RPMI7951 (cell line): ENCODE data around the gene SPEF1. TPM values are rescaled to one million over a fixed set of nuclear protein-coding genes. Genes with fewer than 3 reads are reported as not detected.

Source experiments
- DNase-seq: peaks from one replicate; pipeline ENCODE4 v3.0.0-alpha.2; 2012; ENCODE audit warnings: low read depth
- total RNA-seq: library from RNA; depleted of rRNA; stranded (reverse); fragments of >200 nt; shearing (Covaris generic); gene quantifications from 2 replicates; pipeline ENCODE4 v1.2.3, GENCODE V29; 2014

The SPEF1 gene
- total RNA-seq, 1 experiment from 2014 or later, result not detected

- DNase-seq, result peak; percentile 65
Observed at GRCh38 chr20:3749689-3750531, 31.3 kb downstream of the SPEF1 start.

GRCh38 chr20:3749087-3749688, 32.1 kb downstream of the SPEF1 start:
- no peak for DNase-seq

GRCh38 chr20:3748073-3748472, 33.2 kb downstream of the SPEF1 start:
- DNase-seq, result no peak

GRCh38 chr20:3747471-3747870, 33.8 kb downstream of the SPEF1 start:
- DNase-seq, result no peak

- DNase-seq, result no peak
Observed at GRCh38 chr20:3745686-3746173, 35.5 kb downstream of the SPEF1 start.

GRCh38 chr20:3744806-3745685, 36.2 kb downstream of the SPEF1 start:
- DNase-seq, result peak; percentile 89

- no peak for DNase-seq
Observed at GRCh38 chr20:3744037-3744436, 37.2 kb downstream of the SPEF1 start.

GRCh38 chr20:3743251-3743650, 38.0 kb downstream of the SPEF1 start:
- no peak for DNase-seq

GRCh38 chr20:3741836-3742458, 39.3 kb downstream of the SPEF1 start:
- no peak for DNase-seq

- DNase-seq, result no peak
Observed at GRCh38 chr20:3740615-3741301, 40.5 kb downstream of the SPEF1 start.

GRCh38 chr20:3739926-3740451, 41.3 kb downstream of the SPEF1 start:
- DNase-seq, result no peak

GRCh38 chr20:3739054-3739925, 42.0 kb downstream of the SPEF1 start:
- no peak for DNase-seq

GRCh38 chr20:3738111-3739053, 42.9 kb downstream of the SPEF1 start:
- no peak for DNase-seq

GRCh38 chr20:3735768-3736167, 45.5 kb downstream of the SPEF1 start:
- DNase-seq, result no peak

- no peak for DNase-seq
Observed at GRCh38 chr20:3734111-3734843, 47.0 kb downstream of the SPEF1 start.

- DNase-seq, result no peak
Observed at GRCh38 chr20:3733119-3733995, 47.9 kb downstream of the SPEF1 start.
